ENCODE measurements around the gene MMP23B.

MMP23B gene

DNA sequence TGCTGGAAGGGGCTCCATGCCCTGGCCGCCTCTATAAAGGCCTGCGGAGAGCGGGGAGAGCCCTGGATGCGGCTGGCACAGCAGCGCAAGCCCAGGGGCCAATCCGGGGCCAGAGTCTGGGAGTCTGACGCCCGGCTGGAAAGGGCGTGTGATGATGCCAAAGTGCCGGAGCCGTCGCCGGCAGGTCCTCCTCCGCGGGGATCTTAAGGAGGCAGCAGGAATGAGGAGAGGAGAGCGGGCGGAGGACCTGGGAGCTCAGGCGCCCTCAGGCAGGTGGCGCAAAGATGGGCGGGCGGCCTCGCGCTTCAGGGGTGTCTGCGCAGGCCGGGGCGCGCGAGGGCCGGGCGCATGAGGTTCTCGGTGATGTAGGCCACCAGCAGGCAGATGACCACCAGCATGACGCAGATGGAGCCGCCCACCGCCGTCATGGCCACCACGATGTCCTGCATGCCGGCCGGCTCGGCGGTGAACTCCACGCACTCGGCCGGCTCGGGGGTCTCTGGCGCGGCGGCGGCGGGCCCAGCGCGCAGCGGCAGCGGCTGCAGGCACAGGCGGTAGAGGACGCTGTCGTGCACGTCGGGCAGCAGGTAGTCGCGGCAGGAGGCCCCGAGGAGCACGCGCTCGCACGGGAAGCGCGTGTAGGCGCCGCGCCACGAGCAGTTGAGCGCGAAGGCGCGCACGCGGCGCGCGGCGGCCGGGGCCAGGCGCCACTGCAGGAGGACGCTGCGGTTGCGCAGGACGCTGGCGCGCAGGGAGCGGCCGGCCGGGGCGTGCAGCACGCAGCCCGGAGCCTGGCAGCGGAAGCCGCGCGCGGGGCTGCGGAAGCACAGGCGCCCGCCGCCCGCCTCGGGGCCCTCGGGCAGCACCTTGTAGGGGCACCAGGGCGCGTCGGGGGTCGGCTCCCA lies 32.7 kb upstream of the MMP23B start:
- DNase-seq (ENCODE audit: low spot score), result peak; percentile 44
- Histone ChIP-seq H3K27ac (replicated peaks; ENCODE audit: low read length) (no peak overlapping the region), H3K23ac (ENCODE audit: low read depth, low read length, poor library complexity) (peak overlapping the region; percentile 96), H3K9ac (ENCODE audit: low read depth, low read length, poor library complexity) (peak overlapping the region; percentile 92), H3K27me3 (ENCODE audit: control insufficient read depth in 3 of 3, insufficient read depth in 3 of 3, low read depth in 1 of 3, low read length in 3 of 3) (peaks cover 20 to 59% (median 26%) of the 10 kb centered on the region in 3 experiments), H3K4me3 (ENCODE audit: low read length in 2 of 2) (peak overlapping the region; percentile 61 to 84), H2AK5ac (ENCODE audit: low read depth, low read length) (peak overlapping the region; percentile 30), H3K79me1 (ENCODE audit: low read depth, low read length) (peaks cover 2% of the 10 kb centered on the region), H3K18ac (ENCODE audit: low read length) (peak overlapping the region; percentile 92), H3K4me1 (ENCODE audit: control insufficient read depth in 2 of 2, insufficient read depth in 1 of 2, low read depth in 1 of 2, low read length in 2 of 2) (peaks cover 10 to 22% of the 10 kb centered on the region in 2 donors), H2BK15ac (ENCODE audit: low read length) (no peak overlapping the region), H3K4me2 (ENCODE audit: insufficient read depth, low read length, poor library complexity, severe bottlenecking) (peak overlapping the region; percentile 83), H3K9me3 (replicated peaks in 1 of 2; ENCODE audit: control insufficient read depth in 2 of 2, insufficient read depth in 1 of 2, low read depth in 1 of 2, low read length in 2 of 2) (peaks cover 0 to 2% of the 10 kb centered on the region in 2 donors), H3K4ac (ENCODE audit: low read length) (no peak overlapping the region), H4K91ac (ENCODE audit: low read depth, low read length, poor library complexity) (no peak overlapping the region), H2BK5ac (ENCODE audit: low read length) (peak overlapping the region; percentile 24), H3K36me3 (replicated peaks in 1 of 2; ENCODE audit: control insufficient read depth in 2 of 2, insufficient read depth in 2 of 2, low read length in 2 of 2) (no peaks in the 10 kb centered on the region), H2BK12ac (ENCODE audit: low read length) (peak overlapping the region; percentile 41), H3K14ac (ENCODE audit: low read length) (peak overlapping the region; percentile 89), H4K8ac (ENCODE audit: low read depth, low read length) (peak overlapping the region; percentile 43), H2AFZ (ENCODE audit: low read length) (peak overlapping the region; percentile 86), H2BK120ac (ENCODE audit: low read depth, low read length) (no peak overlapping the region)
- no CpG with 5 or more reads among the region's 111 CpGs for WGBS, 2 donors (ENCODE audit: extremely low coverage in 2 of 2, insufficient read length in 2 of 2, insufficient replicate concordance in 1 of 2)

DNA sequence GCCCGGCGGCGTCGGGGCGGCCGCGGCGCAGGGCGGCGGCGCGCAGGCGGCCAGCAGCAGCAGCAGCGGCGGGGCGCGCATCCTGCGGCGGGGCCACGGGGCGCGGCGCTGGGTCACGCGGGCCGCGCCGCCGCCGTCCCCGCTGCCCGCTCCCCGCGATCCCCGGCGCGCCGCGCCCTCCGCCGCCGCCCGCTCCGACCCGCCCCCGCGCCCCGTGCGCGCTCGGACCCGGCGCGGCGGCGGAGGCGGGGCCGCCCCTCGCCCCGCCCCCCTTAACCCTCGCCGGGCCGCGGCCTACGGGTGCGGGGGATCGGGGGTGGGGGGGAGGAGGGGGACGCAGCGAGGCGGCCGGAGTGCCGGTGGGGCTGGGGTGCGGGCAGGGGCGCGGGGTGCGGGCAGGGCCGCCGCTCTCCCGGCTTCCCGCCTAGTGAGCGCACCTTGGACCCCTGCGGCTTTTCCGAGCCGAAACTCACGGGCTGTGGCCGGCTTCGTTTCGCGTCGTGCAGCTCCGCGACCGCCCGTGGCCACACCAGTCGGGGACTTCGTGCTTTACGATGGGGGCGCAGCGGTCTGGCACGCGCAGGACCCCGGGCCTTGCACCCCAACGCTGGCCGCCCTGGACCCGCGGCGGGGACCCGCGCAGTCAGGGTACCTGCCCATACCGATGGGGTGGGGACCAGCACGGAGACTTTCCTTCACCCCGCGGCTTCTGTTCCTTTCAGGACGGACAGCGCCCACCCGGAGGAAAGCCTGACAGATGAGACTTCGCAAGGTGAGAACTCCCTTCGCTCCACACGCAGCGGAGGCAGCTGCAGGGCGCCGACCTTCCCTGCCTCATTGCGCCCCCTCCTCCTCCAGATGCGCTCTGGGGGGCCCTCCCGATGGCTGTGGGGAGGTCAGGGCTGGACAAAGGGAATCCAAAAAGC lies 31.8 kb upstream of the MMP23B start, which contains the start of gene FNDC10:
Gene FNDC10 (minus strand): TSS at position 201 of the 926 bp plus-strand sequence. CDS start 120 bp downstream, at position 81.
- H3K9me3 ChIP-seq (replicated peaks in 1 of 2; ENCODE audit: control insufficient read depth in 2 of 2, insufficient read depth in 1 of 2, low read depth in 1 of 2, low read length in 2 of 2), result peaks cover 0 to 2% of the 10 kb centered on the region in 2 donors
- H3K4ac ChIP-seq (ENCODE audit: low read length), result peak within 1 kb of the TSS; percentile 37
- H3K79me1 ChIP-seq (ENCODE audit: low read depth, low read length), result peaks cover 2% of the 10 kb centered on the region
- no peak within 1 kb of the TSS for H3K27ac ChIP-seq (replicated peaks; ENCODE audit: low read length)
- H2AK5ac ChIP-seq (ENCODE audit: low read depth, low read length), result peak within 1 kb of the TSS; percentile 86
- peak within 1 kb of the TSS; percentile 67 for H2BK15ac ChIP-seq (ENCODE audit: low read length)
- peak within 1 kb of the TSS; percentile 96 for H3K18ac ChIP-seq (ENCODE audit: low read length)
- no peak within 1 kb of the TSS for H2BK120ac ChIP-seq (ENCODE audit: low read depth, low read length)
- H3K4me3 ChIP-seq (ENCODE audit: low read length in 2 of 2), result peak within 1 kb of the TSS; percentile 61 to 84
- H3K9ac ChIP-seq (ENCODE audit: low read depth, low read length, poor library complexity), result peak within 1 kb of the TSS; percentile 92
- peak within 1 kb of the TSS; percentile 96 for H3K23ac ChIP-seq (ENCODE audit: low read depth, low read length, poor library complexity)
- peak within 1 kb of the TSS; percentile 24 for H2BK5ac ChIP-seq (ENCODE audit: low read length)
- H2BK12ac ChIP-seq (ENCODE audit: low read length), result peak within 1 kb of the TSS; percentile 41
- H3K14ac ChIP-seq (ENCODE audit: low read length), result peak within 1 kb of the TSS; percentile 100
- peaks cover 10 to 22% of the 10 kb centered on the region in 2 donors for H3K4me1 ChIP-seq (ENCODE audit: control insufficient read depth in 2 of 2, insufficient read depth in 1 of 2, low read depth in 1 of 2, low read length in 2 of 2)
- H2AFZ ChIP-seq (ENCODE audit: low read length), result peak within 1 kb of the TSS; percentile 97
- peaks cover 20 to 59% (median 26%) of the 10 kb centered on the region in 3 experiments for H3K27me3 ChIP-seq (ENCODE audit: control insufficient read depth in 3 of 3, insufficient read depth in 3 of 3, low read depth in 1 of 3, low read length in 3 of 3)
- no peak within 1 kb of the TSS for H4K91ac ChIP-seq (ENCODE audit: low read depth, low read length, poor library complexity)
- DNase-seq (ENCODE audit: low spot score), result no peak
- H3K4me2 ChIP-seq (ENCODE audit: insufficient read depth, low read length, poor library complexity, severe bottlenecking), result peak within 1 kb of the TSS; percentile 93
- H3K36me3 ChIP-seq (replicated peaks in 1 of 2; ENCODE audit: control insufficient read depth in 2 of 2, insufficient read depth in 2 of 2, low read length in 2 of 2), result no peaks in the 10 kb centered on the region
- no CpG with 5 or more reads among the region's 125 CpGs for WGBS, 2 donors (ENCODE audit: extremely low coverage in 2 of 2, insufficient read length in 2 of 2, insufficient replicate concordance in 1 of 2)
- peak within 1 kb of the TSS; percentile 43 for H4K8ac ChIP-seq (ENCODE audit: low read depth, low read length)

DNA sequence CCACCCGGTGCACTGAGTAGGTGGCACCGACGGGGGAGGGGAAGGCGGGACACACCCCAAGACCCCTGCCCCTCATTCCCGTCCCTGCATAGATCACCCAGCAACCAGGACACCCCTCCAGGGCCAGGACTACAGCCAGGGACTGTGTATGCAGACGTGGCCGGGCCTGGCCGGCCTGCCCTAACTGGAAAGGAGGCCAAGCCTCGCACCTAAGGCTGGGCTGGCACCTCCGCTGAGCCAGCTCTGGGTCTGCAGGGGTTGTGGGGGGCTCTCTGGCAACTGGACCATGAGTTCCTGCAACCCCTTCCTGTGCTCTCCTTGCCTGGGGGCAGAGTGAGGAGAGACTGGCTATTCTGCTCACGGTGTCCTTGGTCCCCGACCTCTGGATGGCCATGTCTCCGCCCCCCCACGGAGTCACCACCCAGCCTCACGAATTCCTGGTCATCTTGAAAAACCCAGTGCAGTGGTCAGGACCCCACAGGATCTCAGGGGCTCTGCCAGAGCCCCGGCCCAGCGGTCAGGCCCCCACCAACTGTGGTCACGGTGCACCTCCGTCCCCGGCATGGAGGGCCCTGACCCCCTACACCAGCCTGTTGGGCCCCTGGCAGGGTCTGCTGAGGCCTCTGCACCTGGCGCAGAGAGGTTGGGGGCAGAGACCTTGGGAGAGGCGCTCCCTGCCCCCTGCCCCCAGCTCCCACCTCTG lies 31.0 kb upstream of the MMP23B start:
- Histone ChIP-seq H4K91ac (ENCODE audit: low read depth, low read length, poor library complexity) (no peak overlapping the region), H3K27ac (replicated peaks; ENCODE audit: low read length) (no peak overlapping the region), H3K18ac (ENCODE audit: low read length) (no peak overlapping the region), H2BK15ac (ENCODE audit: low read length) (peak overlapping the region; percentile 67), H2AK5ac (ENCODE audit: low read depth, low read length) (peak overlapping the region; percentile 86), H3K23ac (ENCODE audit: low read depth, low read length, poor library complexity) (peak overlapping the region; percentile 96), H3K79me1 (ENCODE audit: low read depth, low read length) (peaks cover 2% of the 10 kb centered on the region), H3K4me2 (ENCODE audit: insufficient read depth, low read length, poor library complexity, severe bottlenecking) (peak overlapping the region; percentile 93), H2AFZ (ENCODE audit: low read length) (peak overlapping the region; percentile 97), H4K8ac (ENCODE audit: low read depth, low read length) (peak overlapping the region; percentile 3), H3K36me3 (replicated peaks in 1 of 2; ENCODE audit: control insufficient read depth in 2 of 2, insufficient read depth in 2 of 2, low read length in 2 of 2) (no peaks in the 10 kb centered on the region), H3K27me3 (ENCODE audit: control insufficient read depth in 3 of 3, insufficient read depth in 3 of 3, low read depth in 1 of 3, low read length in 3 of 3) (peaks cover 20 to 58% (median 26%) of the 10 kb centered on the region in 3 experiments), H3K4me1 (ENCODE audit: control insufficient read depth in 2 of 2, insufficient read depth in 1 of 2, low read depth in 1 of 2, low read length in 2 of 2) (peaks cover 10 to 22% of the 10 kb centered on the region in 2 donors), H2BK120ac (ENCODE audit: low read depth, low read length) (no peak overlapping the region), H2BK5ac (ENCODE audit: low read length) (no peak overlapping the region), H3K4ac (ENCODE audit: low read length) (peak overlapping the region; percentile 37), H3K9me3 (replicated peaks in 1 of 2; ENCODE audit: control insufficient read depth in 2 of 2, insufficient read depth in 1 of 2, low read depth in 1 of 2, low read length in 2 of 2) (peaks cover 0 to 2% of the 10 kb centered on the region in 2 donors), H3K9ac (ENCODE audit: low read depth, low read length, poor library complexity) (peak overlapping the region; percentile 72), H3K14ac (ENCODE audit: low read length) (peak overlapping the region; percentile 38), H3K4me3 (ENCODE audit: low read length in 2 of 2) (peak overlapping the region; percentile 27 to 61), H2BK12ac (ENCODE audit: low read length) (peak overlapping the region; percentile 46)
- DNase-seq (ENCODE audit: low spot score), result no peak
- no CpG with 5 or more reads among the region's 22 CpGs for WGBS, 2 donors (ENCODE audit: extremely low coverage in 2 of 2, insufficient read length in 2 of 2, insufficient replicate concordance in 1 of 2)

All from neuronal stem cell (in vitro differentiated cells).